HEK293 (cell line): ENCODE data around the gene CRLF2.

ENCODE experiments used
- EGR2 ChIP-seq: fragments of 450-650 bp; formaldehyde crosslinking; IDR thresholded peaks from 2 replicates; pipeline ENCODE4 v1.5.1; 2016; ENCODE audit warnings: low read depth, missing biosample characterization, missing genetic modification characterization
- HOXA7 ChIP-seq: sonication (generic); formaldehyde crosslinking; IDR thresholded peaks from 2 replicates; pipeline ENCODE4 v1.8.1; 2022; ENCODE audit warnings: missing genetic modification reagents, borderline replicate concordance
- HOXD13 ChIP-seq: sonication (generic); formaldehyde crosslinking; IDR thresholded peaks from 2 replicates; pipeline ENCODE4 v1.8.0; 2022; ENCODE audit warnings: missing genetic modification reagents, borderline replicate concordance
- INSM2 ChIP-seq: fragments of 450-650 bp; formaldehyde crosslinking; IDR thresholded peaks from 2 replicates; pipeline ENCODE4 v1.5.1; 2016; ENCODE audit warnings: missing biosample characterization, missing genetic modification characterization
- KLF7 ChIP-seq: fragments of 450-650 bp; formaldehyde crosslinking; IDR thresholded peaks from 2 replicates; pipeline ENCODE4 v1.5.1; 2016; ENCODE audit warnings: missing biosample characterization, missing genetic modification characterization, borderline replicate concordance
- MEIS1 ChIP-seq: sonication (generic); formaldehyde crosslinking; IDR thresholded peaks from 2 replicates; pipeline ENCODE4 v1.8.1; 2022; ENCODE audit warnings: missing genetic modification reagents, mild to moderate bottlenecking, borderline replicate concordance
- PRDM6 ChIP-seq: fragments of 450-650 bp; formaldehyde crosslinking; IDR thresholded peaks from 2 replicates; pipeline ENCODE4 v1.5.1; 2017; ENCODE audit warnings: missing biosample characterization, missing genetic modification characterization
- REPIN1 ChIP-seq: fragments of 450-650 bp; formaldehyde crosslinking; IDR thresholded peaks from 2 replicates; pipeline ENCODE4 v1.5.1; 2017; ENCODE audit warnings: missing biosample characterization, missing genetic modification characterization, low read depth
- SETDB1 ChIP-seq: IDR thresholded peaks from one replicate; pipeline ENCODE4 v1.6.1; 2017; ENCODE audit warnings: mild to moderate bottlenecking, low read length, moderate library complexity, mixed read lengths; ENCODE audit not compliant: insufficient read length
- TSHZ1 ChIP-seq: fragments of 450-650 bp; formaldehyde crosslinking; IDR thresholded peaks from 2 replicates; pipeline ENCODE4 v1.5.1; 2016; ENCODE audit warnings: missing biosample characterization, missing genetic modification characterization, borderline replicate concordance
- ZFP41 ChIP-seq: fragments of 450-650 bp; formaldehyde crosslinking; IDR thresholded peaks from 2 replicates; pipeline ENCODE4 v1.5.1; 2016; ENCODE audit warnings: missing biosample characterization, missing genetic modification characterization, borderline replicate concordance
- ZFP69B ChIP-seq: fragments of 450-650 bp; formaldehyde crosslinking; IDR thresholded peaks from 2 replicates; pipeline ENCODE4 v1.5.1; 2016; ENCODE audit warnings: missing biosample characterization, missing genetic modification characterization
- ZNF133 ChIP-seq: fragments of 450-650 bp; formaldehyde crosslinking; IDR thresholded peaks from 2 replicates; pipeline ENCODE4 v1.5.1; 2016; ENCODE audit warnings: missing biosample characterization, missing genetic modification characterization
- ZNF169 ChIP-seq: fragments of 450-650 bp; formaldehyde crosslinking; IDR thresholded peaks from 2 replicates; pipeline ENCODE4 v1.5.1; 2016; ENCODE audit warnings: missing biosample characterization, missing genetic modification characterization
- ZNF214 ChIP-seq: fragments of 450-650 bp; formaldehyde crosslinking; IDR thresholded peaks from 2 replicates; pipeline ENCODE4 v1.5.1; 2017; ENCODE audit warnings: missing biosample characterization, mild to moderate bottlenecking, missing genetic modification characterization, borderline replicate concordance
- ZNF341 ChIP-seq: fragments of 450-650 bp; formaldehyde crosslinking; IDR thresholded peaks from 2 replicates; pipeline ENCODE4; 2016; ENCODE audit warnings: low read depth, missing biosample characterization, missing genetic modification characterization
- ZNF37A ChIP-seq: fragments of 450-650 bp; IDR thresholded peaks from 2 replicates; pipeline ENCODE4 v1.5.1; 2018; ENCODE audit warnings: missing biosample characterization, missing genetic modification characterization
- ZNF394 ChIP-seq: fragments of 450-650 bp; formaldehyde crosslinking; IDR thresholded peaks from 2 replicates; pipeline ENCODE4 v1.5.1; 2016; ENCODE audit warnings: missing biosample characterization, missing genetic modification characterization, mild to moderate bottlenecking, moderate library complexity, borderline replicate concordance
- ZNF426 ChIP-seq: fragments of 450-650 bp; formaldehyde crosslinking; IDR thresholded peaks from 2 replicates; pipeline ENCODE4 v1.5.1; 2017; ENCODE audit warnings: missing biosample characterization, missing genetic modification characterization, mild to moderate bottlenecking, inconsistent platforms, moderate library complexity
- ZNF518A ChIP-seq: fragments of 450-650 bp; formaldehyde crosslinking; conservative IDR thresholded peaks from 2 replicates; pipeline ENCODE4 v1.5.1; 2016; ENCODE audit warnings: low read depth, missing biosample characterization, missing genetic modification characterization
- ZNF610 ChIP-seq: fragments of 450-650 bp; formaldehyde crosslinking; IDR thresholded peaks from 2 replicates; pipeline ENCODE4 v1.5.1; 2016; ENCODE audit warnings: missing biosample characterization, missing genetic modification characterization, borderline replicate concordance
- ZNF624 ChIP-seq: fragments of 450-650 bp; formaldehyde crosslinking; IDR thresholded peaks from 2 replicates; pipeline ENCODE4 v1.5.1; 2017; ENCODE audit warnings: missing biosample characterization, missing genetic modification characterization
- ZNF664 ChIP-seq: fragments of 450-650 bp; formaldehyde crosslinking; IDR thresholded peaks from 2 replicates; pipeline ENCODE4 v1.5.1; 2016; ENCODE audit warnings: missing biosample characterization, missing genetic modification characterization
- ZNF670 ChIP-seq: fragments of 450-650 bp; formaldehyde crosslinking; IDR thresholded peaks from 2 replicates; pipeline ENCODE4 v1.5.1; 2016; ENCODE audit warnings: missing biosample characterization, missing genetic modification characterization, low read depth
- TF ChIP-seq, protein P1 (sequence below): fragments of 450-650 bp; formaldehyde crosslinking; IDR thresholded peaks from 2 replicates; pipeline ENCODE4 v1.5.1; 2016; ENCODE audit warnings: missing biosample characterization, missing genetic modification characterization
- TF ChIP-seq, protein P2 (sequence below): fragments of 450-650 bp; formaldehyde crosslinking; IDR thresholded peaks from 2 replicates; pipeline ENCODE4 v1.5.1; 2017; ENCODE audit warnings: missing biosample characterization, missing genetic modification characterization

The CRLF2 gene

GRCh38 chrX:1246816-1247215, 34.4 kb upstream of the CRLF2 start (continued):
- TF ChIP-seq EGR2 (tag by site-specific recombination): no peak
- no peak for TF ChIP-seq ZNF610 (tag by site-specific recombination)
- TF ChIP-seq ZNF670 (tag by site-specific recombination): no peak
- TF ChIP-seq ZNF214 (tag by site-specific recombination): no peak
- no peak for TF ChIP-seq HOXD13 (CRISPR knock-in tag)
- TF ChIP-seq KLF7 (tag by site-specific recombination): 0 out of 2 replicates have a peak, but pooled peaks have one; percentile 29
- TF ChIP-seq ZNF426: no peak
- no peak for TF ChIP-seq ZNF518A
- no peak for TF ChIP-seq ZNF394 (tag by site-specific recombination)
- no peak for TF ChIP-seq ZNF133 (tag by site-specific recombination)
- no peak for TF ChIP-seq ZNF37A (tag by site-specific recombination)
- TF ChIP-seq INSM2 (tag by site-specific recombination): peak; percentile 18; the same call in 1 of the 2 replicates
- TF ChIP-seq ZNF624 (tag by site-specific recombination): no peak
- TF ChIP-seq ZNF341: 0 out of 2 replicates have a peak, but pooled peaks have one; percentile 25
- no peak for TF ChIP-seq PRDM6 (tag by site-specific recombination)
- TF ChIP-seq, protein P1, sequence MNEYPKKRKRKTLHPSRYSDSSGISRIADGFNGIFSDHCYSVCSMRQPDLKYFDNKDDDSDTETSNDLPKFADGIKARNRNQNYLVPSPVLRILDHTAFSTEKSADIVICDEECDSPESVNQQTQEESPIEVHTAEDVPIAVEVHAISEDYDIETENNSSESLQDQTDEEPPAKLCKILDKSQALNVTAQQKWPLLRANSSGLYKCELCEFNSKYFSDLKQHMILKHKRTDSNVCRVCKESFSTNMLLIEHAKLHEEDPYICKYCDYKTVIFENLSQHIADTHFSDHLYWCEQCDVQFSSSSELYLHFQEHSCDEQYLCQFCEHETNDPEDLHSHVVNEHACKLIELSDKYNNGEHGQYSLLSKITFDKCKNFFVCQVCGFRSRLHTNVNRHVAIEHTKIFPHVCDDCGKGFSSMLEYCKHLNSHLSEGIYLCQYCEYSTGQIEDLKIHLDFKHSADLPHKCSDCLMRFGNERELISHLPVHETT (tag by site-specific recombination): 0 out of 2 replicates have a peak, but pooled peaks have one; percentile 55
- TF ChIP-seq, protein P2, sequence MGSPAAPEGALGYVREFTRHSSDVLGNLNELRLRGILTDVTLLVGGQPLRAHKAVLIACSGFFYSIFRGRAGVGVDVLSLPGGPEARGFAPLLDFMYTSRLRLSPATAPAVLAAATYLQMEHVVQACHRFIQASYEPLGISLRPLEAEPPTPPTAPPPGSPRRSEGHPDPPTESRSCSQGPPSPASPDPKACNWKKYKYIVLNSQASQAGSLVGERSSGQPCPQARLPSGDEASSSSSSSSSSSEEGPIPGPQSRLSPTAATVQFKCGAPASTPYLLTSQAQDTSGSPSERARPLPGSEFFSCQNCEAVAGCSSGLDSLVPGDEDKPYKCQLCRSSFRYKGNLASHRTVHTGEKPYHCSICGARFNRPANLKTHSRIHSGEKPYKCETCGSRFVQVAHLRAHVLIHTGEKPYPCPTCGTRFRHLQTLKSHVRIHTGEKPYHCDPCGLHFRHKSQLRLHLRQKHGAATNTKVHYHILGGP (tag by site-specific recombination): no peak
- TF ChIP-seq TSHZ1 (tag by site-specific recombination): no peak
- TF ChIP-seq ZNF169: no peak
- no peak for TF ChIP-seq HOXA7
- 0 out of 2 replicates have a peak, but pooled peaks have one; percentile 48 for TF ChIP-seq ZFP69B (tag by site-specific recombination)
- TF ChIP-seq ZNF664 (tag by site-specific recombination): no peak
- TF ChIP-seq MEIS1 (CRISPR knock-in tag): no peak
- no peak for TF ChIP-seq ZFP41 (tag by site-specific recombination)
- no peak for TF ChIP-seq REPIN1 (tag by site-specific recombination)
- no peak for TF ChIP-seq SETDB1
